Left forelimb (tissue), 1 donor: ENCODE results near the gene FNBP1L.
"Not testable (repeated sequence)": the region's sequence is repeated elsewhere in the genome, so short reads cannot be mapped to it uniquely, and the experiment has no call there.

Source experiments
- DNase-seq: peaks from one replicate; pipeline ENCODE4 v3.0.0-alpha.2; 2018; ENCODE audit warnings: low spot score

The FNBP1L gene

DNA sequence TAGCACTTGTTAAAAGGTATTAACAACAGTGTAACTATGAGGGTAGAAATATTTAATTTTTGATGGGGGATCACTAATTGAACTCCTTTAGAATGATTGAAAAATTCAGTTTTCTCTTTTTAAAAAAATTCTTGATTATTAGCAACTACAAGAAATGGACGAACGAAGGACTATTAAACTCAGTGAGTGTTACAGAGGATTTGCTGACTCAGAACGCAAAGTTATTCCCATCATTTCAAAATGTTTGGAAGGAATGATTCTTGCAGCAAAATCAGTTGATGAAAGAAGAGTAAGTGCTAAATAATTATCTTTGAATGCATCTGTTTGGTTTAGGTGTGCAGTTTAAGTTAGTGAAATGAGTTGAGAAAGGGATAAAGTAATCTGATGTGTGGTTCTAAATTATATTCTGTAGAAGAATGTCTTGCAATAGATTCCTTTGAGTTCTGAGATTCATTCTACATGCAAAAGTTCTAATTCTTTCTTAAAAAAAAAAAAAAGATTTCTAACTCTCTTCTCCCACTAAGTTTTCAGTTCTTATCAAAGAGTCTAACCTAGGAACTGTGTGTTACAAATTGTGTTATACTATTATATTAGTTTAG is 85.0 kb downstream of the FNBP1L start:
- no peak for DNase-seq

DNA sequence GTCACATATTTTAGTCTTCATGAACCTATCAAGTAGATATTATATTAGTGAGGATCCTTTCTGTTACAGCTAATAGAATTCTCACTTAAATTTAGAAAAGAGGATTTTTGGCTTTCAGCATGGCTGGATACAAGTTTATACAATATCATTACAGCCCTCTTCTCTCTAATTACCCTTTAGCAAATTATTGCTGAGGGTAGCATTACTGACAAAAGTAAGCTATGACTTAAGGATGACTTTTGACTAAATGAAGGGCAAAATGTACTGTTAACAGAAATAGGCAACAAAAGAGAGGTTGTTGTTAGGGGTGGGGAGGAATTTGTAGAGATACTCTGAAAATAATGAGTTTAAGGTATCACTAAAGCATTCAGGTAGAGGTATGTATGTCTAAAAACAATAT is 85.8 kb downstream of the FNBP1L start:
- DNase-seq, result no peak

DNA sequence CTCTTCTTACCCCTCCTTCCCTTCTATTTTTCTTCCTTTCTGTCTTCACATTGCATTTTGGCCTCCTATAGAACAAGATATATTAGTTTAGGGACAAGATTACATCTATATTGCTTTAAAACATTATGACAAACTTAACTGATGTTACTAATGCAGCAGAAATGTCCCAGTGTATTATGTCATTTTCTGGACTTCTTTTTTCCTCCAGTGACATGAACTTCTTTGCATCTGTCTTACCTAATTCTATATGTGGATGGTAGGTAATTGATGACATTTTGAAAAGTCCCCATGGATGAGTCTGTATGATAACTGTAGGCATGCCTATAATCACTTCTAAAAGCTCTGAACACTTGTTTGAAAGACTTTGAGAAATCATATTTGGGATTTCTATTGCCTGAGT is 89.5 kb downstream of the FNBP1L start:
- no peak for DNase-seq

DNA sequence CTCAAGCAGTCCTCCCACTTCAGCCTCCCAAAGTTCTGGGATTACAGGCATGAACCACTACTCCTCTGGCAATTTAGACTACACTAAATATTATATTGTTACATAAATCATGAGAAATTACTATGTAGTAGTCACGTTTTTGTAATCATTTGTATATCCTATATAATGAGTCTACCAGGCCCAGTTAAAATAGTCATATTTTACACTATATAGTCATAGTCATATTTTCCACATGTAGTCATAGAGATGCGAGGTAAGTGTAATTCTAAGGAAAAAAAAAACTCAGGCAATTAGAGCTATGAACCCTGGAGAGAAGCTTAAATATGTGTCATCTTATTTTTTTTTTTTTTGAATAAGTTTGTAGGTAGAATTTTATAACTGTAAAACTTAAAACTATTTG is 90.0 kb downstream of the FNBP1L start:
- DNase-seq, result no peak

DNA sequence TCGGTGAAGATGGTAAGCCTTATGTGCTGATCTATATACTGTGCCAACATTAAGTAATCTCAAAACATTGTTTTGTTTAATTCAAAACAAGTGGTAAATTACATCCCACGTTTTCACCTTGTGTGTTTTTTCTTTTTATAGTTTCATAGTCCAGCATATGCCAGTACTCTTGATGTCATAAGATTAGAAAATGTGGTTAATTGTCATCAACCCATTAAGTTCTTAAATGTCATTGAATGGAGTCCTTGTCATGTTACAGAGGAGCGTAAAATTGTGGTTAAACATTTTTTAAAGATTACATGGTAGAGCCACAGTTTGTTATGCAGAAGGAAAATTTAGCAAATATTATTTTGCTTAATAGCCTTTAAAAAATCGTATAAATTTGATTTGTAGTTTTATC is 93.1 kb downstream of the FNBP1L start:
- no peak for DNase-seq

DNA sequence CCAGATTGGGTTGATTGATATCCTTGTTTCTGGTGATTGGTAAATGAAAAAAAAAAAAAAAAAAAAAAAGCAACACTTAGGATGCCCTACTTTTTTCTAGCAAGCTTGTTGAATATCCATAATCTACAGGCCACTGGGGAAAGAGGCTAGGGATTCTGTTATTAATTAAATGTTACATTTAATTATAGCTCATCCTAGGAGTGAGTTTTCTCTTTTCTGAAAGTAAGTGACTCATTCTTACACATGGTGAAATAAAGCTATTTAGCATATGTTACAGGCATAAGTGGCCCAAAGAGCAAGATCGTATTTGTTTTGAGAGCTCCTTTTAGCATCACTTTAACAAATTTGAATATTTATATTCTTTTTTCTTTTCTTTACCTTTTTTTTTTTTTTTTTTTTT is 94.5 kb downstream of the FNBP1L start:
- DNase-seq, result no peak

DNA sequence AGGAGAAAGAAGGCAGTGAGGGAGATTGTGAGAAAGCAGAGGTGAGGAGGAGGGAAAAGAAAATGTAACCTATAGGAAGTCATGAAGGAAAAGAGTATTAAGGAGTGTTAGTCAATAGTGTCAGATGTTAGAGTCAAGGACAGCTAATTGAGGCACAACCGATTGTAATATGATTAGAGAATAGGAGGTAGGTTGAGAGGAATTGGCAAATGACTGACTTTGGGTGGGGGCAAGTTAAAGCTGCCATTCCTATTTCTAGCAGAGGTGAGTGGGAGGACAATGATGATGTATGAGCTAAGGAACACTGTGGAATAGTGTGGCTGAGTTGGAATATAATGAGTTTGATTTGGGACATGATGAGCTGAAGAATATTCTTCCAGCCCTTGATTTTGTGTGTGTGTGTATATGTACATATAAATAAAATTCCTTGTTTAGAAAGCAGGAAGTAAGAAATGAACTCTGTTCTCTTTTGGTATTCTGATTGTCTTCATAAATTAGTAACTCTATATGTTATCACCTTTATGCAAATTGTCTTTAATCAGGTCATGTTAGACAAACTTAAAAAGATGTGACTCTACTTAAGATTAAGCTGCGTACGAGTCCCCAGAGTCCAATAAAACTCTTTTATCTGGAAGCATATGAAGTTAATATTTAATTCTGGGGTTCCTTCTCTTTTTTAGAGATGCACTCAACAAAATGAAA is 98.4 kb downstream of the FNBP1L start:
- DNase-seq, result no peak

DNA sequence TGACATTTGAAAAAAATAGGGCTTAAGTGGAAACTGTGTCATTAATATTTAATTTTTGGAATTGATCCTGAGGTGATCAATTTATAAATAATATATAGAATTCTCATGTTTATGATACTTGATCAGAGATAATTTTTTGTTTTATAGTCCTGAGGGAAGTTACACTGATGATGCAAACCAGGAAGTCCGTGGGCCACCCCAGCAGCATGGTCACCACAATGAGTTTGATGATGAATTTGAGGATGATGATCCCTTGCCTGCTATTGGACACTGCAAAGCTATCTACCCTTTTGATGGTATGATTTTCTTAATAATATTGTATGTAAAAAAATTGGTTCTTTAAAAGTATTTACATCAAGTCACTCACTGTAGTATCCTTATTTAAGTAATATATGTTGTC is 101.2 kb downstream of the FNBP1L start:
- DNase-seq, result no peak

DNA sequence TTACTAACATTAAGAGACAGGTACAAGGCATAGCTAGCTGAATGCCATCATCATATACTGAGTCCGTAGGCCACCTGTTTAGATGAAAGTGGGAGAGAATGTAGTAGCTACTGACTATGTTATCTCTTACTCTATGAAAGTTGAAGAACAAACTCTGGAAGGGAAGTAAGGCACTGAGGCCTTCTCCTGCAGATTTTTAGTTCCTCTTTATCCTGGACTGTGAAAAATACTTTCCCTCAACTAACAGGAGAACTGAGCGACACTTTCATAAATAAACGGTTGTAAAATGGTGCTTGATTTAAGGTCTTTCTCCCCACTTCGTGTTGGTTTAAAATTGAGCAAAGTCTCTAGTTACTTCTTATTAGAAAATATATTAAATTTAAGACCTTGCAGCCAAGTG is 101.9 kb downstream of the FNBP1L start:
- DNase-seq, result no peak

DNA sequence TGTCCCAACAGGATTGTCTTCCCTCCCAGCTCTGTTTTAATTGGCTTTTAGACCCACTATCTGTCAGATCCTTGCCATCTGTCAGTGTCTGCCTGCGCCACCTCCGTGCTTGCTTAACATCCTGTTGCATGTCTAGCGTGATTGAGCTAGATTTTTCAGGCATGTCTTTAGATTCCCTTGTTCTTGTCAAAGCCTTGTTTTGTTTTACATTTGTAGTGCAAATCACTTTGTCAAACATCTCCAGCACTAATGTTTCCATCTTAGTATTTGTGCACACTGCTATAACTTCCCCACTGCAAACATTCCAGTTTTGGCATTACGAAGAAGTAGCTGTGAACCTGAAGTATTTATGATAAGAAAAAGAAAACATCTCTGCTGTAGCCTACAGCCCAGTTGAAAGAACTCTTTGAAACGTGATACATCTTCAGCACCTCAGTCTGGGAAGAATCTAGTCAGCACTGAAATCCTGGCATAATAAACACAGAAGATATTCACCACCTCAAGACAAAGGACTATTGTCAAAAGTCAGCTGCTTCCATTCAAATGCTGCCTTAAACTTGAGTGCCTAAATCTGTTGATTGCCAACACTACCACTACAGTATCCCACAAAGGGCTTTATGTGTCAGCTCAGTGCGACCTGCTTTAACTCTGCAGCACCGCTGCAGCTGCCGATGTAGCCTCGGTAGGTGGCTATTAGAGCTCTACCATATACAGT is 105.0 kb downstream of the FNBP1L start:
- DNase-seq, result no peak

DNA sequence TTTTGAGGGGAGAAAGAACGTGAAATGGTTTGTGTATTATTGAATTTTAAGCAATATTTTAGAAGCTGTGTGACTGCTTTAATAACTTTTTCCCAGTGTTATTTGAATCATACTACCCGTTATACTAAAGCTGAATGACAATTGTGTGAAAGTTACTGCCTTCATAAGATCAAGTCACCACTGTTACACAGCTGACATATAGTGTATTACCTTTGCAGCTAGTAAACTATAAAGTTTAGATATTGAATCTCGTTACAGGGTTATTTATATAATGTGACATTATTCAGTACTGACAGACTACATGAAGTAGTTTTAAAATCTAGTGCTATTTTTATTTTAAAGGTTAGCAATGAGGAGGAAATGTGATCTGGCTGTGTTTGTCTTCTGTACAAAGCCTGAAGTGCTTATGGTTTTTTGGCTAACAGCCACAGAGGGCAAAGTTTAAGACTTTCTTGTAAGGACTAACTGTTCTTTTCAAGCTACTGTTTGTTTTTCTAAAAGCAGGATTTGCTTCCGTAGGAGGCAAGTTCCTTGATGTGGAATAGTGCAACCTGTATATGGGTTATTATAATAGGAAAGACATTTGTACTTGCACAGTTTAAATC is 106.1 kb downstream of the FNBP1L start:
- DNase-seq, result not testable (repeated sequence)

DNA sequence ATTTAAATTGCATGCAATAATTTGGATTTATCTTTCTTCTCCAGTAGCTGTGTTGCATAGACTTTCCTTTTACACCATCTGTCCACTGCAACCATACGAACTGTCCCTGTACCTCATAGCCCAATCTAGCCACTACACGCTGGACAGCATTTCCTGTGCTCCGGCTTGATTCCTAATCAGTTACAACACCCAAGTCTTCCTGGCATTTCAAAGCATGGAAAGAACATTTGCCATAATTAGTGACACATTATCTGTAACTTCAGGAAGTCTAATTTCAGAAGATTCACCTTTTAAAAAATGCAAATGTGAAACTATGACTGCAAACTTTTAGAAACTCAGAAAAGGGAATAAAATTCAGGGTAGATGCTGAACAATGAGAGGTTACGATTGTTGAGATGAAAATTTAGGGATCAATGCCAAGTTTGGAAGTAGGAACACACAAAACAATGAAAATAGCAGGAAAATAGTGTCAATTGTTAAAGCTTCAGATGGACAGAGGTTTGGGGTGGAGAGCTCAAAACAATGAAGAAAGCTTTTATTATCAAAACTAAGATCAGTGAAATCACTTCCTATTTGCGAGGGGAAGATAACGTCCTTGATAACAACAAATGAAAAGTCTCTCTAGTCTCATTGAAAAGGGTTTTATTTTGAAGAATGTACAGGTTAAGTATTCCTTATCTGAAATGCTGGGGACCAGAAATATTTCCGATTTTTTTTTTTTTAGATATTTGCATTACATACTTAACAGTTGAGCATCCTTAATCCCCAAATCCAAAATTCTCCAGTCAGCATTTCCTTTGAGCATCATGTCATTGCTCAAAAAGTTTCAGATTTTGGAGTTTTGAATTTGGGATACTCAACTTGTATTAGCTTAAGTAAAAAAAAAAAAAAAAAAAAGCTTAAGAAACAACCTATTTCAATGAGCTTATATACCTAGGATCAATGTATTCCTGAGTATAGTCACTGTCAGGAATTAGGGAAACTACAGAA is 107.3 kb downstream of the FNBP1L start:
- no peak for DNase-seq

DNA sequence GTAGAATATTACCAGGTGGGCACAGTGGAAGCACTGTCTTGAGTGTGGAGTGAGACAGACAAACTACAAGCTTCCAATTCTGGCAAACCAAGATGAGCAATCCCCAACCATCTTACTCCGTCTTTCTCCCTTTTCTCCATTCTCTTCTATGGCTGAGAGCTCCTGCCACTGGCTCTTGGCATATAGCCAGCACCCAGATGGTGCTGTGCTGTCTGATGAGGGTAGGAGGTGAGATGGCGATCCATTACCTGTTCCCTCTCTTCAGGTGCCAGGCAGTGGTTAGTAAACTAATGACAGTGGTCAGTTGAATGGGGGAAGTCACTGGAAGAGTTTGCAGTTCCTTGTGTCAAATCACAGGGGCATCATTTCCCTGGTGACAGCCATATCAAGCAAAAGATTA is 108.4 kb downstream of the FNBP1L start:
- no peak for DNase-seq

DNA sequence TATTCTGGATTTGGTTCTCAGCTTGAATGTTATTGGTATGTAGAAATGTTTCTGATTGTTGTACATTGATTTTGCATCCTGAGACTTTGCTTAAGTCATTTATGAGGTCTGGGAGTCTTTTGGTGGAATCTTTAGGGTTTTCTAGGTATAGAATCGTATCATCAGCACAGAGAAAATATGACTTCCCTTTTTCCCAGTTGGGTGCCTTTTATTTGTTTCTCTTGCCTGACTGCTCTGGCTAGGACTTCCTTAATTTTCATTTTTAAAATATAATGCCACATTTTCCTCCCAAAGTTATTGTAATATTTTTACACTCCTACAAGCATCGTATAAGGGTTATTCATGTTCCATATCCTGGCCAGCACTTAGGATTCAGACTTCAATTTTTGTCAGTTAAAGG is 111.1 kb downstream of the FNBP1L start:
- no peak for DNase-seq

DNA sequence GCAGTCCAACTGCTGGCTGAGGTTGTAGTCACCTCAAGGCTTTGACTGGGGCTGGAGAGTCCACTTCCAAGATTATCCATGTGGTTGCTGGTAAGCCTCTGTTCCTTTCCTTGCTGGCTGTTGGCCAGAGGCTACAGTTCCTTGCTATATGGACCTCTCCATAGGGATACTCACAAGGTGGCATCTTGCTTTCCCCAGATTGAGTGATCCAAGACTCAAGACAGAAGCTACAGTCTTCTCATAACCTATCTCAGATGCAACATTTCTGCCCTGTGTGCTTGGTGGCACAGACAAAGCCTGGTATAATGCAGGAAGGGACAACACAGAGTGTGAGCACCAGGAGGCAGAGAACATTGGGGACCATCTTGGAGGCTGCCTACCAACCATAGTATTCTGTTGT is 111.8 kb downstream of the FNBP1L start:
- DNase-seq, result no peak

DNA sequence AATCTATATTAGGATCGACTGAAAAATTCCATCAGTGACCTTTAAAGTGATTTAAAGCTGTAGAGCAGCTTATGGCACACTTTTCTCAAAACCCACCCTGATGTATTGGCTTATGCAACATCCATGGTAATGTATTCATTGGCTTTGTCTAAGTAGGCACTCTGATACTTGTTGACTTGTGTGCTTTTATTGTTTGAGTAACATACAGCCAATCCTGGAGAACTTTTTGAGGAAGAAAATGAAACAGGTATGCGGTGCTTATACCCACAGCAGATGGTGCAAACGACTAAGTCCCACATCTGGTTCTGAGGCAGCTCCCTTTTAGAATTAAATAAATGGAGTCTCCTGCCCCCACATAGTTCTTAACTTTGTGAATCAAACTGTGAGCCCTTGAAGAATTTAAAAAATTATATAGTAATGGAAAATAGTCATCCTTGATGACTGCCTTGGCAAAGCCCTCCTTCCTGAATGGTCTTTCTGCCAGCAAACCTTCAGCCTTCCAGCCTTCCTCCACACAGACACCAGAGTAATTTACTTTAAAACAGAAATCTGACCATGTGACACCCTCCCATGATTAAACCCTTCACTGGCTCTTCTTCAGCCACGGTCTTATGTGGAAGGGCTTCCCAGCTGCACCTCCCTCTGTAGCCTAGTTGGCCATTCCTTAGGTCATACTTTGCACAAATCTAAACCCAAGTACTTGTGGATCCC is 117.7 kb downstream of the FNBP1L start:
- DNase-seq, result no peak

DNA sequence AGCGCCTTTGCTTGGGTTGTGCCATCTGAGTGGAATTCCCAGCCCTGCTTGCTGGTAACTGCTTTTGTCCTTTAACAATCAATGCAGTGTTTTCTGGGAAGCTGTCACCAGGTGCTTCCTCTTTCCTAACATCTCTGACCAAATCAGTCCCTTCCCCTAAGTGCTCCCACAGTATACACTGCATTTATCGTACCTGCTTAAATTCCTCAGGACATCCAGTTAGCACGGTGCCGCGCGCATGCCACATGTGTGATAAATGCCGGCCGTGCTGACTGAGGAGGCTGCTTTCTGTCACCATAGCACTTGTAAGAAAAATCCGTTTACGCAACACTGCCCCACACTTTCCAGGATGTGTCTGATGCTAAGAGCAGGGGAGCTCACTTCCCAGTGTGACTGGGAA is 118.3 kb downstream of the FNBP1L start:
- no peak for DNase-seq

DNA sequence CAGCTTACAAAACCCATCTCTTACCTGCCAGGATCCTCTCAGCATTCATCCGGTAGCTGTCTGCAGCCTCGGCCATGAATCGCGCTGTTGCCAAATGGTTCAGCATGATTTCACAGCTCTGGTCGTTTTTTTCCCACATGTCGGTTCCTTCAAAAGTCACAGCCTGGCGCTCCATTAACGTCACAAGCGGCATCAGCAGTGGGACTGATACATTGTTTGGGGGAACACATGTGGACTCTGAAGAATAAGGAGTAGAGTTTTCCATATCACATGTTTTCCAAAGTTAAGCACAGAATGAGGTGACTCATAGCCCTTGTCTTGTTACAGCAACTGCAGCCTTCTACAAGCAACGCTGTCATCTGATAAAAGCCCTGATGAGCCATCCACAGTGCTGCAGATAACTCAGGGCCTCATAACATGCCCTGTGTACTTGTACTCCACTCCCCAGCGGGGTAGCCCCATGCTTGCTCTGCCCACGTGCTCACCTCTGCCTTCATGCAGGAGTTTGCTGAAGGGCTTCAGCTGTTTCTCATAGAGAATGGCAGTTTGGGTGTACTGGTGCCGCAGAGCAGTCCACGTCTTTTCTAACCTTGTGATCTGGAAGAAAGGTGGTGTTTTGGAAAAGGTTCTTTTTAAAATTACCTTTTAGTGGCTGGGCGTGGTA is 119.5 kb downstream of the FNBP1L start:
- no peak for DNase-seq

DNA sequence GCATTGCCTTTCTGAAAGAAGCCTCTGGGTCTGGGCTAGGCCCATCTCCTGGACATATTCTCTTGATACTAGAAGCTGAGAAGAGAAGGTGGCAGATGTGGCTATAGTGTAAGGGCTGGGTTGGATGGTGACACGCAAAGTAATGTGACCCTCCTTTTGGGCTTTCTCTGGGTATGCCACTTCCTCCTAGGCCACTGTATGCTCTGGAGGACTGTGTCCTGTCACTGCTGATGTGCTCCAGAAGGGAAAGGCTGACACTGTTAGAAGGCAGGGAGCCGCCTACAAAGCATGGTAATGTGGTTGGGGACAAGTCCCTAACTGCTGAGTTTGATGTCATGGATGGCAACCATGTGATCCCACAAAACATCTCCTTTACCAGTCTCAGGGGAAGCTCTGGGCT is 121.6 kb downstream of the FNBP1L start:
- DNase-seq, result no peak

DNA sequence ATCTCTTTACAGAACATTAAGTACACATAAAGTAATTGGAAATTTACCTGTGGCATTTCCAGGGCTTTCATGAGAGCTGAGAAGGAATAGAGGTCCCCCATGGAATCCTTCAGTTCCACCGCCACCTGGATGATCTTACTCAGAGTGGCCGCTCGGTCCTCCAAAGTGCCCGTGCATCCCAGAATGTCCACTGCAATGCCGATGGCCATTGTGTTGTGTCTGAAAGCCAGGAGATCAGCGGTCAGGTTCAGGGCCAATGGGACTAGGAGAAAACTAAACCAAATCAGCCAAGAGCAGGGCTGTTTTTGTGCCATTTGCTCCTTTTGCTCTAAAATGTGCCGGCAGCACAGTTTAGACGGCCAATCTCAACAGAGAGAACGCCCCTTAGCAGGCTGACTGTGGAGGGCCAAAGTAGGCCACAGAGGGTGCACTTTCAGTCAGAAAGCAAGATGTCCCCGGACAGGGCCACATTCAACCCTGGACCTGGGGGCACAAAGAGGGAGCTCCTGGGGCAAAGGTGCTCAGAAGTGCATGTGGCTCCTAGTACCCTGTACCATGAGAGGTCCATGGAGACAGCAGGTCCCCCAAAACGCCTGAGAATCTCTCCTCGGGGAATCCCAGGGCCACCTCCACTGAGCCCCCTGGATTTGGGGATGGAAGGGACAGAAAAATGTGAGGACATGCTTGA is 123.8 kb downstream of the FNBP1L start:
- no peak for DNase-seq
